ENCODE data around the gene MYLK.

Gene MYLK

DNA sequence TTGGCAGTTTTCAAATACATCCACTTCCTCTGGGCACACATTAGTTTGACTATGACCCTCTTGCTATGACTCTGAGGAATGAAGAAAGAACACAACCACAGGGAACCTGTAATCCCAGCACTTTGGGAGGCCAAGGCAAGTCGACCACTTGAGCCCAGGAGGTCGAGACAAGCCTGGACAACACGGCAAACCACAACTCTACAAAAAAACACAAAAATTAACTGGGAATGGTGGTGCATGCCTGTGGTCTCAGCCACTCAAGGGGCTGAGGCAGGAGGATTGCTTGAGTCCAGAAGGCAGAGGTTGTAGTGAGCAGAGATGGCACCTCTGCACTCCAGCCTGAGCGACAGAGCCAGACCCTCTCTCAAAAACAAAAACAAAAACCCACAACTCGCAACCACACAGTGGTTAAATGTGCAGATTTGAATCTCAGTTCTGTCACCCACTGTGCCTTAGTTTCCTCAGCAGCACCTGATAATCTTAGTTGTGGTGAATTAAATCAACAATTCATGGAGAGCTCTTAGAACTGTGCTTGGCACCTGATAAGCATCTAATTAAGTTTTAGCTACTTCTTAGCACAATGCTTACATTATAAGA is 65.7 kb downstream of the MYLK start:
- no peak for DNase-seq

DNA sequence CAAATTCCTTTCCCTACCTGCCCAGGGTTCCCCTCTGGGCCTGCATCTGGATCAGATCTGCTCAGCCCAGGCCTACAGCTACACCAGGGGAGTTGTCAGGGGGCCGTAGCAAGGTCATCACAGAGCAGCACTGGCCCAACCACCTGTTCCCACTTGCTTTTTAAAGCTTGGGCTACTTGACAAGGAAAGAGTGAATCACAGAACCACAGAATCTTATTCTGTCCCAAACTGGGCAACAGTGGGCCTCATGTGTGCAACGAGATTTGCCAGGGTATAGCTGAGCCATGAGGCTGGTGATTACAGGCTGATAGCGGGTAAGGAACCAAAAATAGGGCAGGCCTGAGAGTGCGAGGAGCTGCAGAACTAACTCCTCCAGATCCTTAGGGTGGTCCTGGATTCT is 66.7 kb downstream of the MYLK start:
- DNase-seq = no peak

DNA sequence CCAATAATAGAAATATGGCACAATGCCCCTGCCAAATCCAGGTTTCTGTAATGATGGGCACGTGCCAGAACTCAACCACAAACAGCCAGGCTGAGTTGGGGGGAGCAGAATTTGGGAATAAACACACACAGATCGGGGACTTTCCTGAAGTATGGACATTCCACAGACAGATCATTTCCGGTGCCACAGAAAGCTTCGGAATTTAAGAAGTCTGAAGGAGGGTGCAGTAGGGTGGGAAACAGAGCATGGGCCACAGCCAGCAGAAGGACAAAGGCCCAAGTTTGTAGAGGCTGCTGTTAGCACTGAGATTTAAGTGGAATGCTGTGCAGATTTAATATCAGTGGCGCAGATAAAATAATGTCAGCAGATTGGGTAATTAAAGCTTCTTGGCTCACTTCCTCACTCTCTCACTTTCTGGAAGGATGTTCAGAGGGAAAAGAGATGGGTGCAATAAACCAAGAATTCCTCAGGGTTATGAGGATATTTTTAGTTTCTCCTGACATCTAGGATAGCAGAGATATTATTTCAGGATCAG is 67.4 kb downstream of the MYLK start:
- DNase-seq = no peak

DNA sequence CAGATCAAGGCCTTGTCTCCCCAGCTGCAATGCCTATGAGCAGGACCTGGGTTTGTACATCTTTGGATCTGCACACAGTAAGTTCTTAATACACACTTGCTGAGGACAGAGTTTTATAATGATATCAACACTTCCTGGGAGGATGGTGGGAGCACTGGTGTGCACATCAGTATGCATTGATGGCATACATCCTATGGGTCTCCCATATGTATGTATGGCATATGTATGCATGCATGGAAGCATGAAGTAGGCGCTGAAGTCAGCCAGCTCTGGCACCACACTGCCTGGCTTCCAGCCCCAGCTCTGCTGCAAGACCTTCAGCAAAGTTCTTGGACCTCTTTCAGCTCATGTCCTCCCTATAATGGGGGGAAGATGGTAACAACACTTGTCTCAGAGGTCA is 68.2 kb downstream of the MYLK start:
- DNase-seq = no peak

DNA sequence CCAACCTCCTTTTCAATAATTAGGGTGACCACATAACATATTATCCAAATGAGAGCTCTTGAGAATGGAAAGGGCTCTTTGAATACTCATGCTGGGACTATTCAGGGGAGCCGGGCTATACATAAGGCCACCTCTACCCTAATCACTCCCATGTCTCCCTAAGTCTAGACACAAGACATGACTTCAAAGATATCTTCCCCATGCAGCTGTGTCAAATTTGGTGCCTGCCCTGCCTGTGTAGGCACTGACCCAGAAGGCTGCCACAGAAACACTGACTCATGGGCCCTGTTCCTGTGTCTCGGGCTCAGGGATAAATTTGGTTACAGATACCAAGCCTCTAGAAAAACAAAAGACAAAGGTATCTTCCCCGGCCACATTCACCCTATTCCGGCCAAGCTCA is 70.3 kb downstream of the MYLK start:
- no peak for DNase-seq

DNA sequence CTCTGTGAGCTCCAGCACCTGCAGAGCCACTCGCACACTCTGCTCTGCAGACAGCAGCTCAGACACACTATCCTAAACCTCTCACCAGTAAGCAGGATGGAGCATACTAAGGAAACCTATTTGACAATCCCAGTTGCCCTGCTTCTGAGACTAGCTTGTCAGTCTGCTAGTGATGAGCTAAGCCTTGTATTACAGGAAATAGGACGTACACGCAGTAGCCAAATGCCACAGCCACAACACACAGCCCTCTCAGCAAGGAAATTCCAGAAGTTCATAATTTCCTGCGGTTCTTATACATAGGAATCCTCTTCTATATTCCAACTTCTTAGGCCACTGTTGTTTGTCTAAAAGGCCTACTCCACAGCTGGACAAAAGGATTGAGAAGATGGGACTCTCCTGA is 74.5 kb downstream of the MYLK start:
- DNase-seq = no peak

DNA sequence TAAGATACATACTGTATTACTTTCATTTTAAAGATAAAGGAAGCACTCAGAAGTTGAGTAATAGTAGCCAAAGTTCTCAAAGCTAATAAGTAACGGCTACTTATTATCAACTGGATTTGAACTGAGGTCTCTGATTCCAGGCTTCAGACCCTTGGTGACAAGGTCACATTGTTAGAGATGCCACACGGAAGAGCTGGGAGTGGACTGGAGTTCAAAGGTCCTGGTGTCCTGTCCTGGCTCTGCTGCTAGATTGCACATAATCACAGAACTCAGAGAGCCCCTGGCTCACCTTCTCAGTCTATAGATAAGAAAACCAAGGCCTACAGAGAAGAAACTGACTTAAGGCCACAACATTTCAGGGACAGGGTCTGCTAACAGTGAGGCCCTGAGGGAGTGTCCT is 75.3 kb downstream of the MYLK start:
- DNase-seq = no peak

DNA sequence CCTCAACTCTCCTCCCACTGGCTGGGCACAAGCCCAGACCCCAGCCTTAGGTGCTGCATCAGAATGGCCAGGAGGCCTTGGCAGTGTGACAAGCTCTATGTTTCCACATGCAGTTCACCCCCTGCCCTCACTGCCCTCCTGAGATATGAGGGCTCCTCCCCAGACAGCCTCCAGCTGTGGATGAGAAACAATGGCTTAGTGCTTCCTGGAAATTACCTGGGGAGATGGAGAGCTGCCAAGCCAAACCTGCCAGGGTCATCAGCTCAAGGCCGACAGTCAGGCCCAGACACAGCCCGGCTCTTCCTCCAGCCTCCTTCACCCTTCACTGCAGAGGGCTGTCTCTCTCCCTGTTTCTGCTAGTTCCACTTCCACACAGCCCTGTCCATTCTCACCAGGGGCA is 76.3 kb downstream of the MYLK start:
- DNase-seq = no peak

DNA sequence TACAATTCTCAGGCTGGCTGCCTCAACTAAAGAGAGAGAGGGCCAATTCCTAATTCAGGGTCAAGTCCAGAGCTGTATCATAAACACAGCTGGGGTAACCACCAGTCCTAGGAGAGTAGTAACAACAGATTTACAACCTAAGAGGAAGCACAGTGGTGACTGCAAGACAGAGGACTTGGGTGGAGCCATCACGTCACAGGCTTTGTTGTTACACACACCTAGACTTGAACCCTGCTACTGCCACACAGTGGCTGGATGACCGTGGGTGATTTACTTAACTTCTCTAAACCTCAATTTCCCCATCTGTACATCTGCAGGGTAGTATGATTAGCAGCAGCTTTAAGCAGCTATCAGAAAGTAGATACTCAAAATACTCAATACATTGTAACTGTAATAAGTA is 78.6 kb downstream of the MYLK start:
- DNase-seq = no peak

DNA sequence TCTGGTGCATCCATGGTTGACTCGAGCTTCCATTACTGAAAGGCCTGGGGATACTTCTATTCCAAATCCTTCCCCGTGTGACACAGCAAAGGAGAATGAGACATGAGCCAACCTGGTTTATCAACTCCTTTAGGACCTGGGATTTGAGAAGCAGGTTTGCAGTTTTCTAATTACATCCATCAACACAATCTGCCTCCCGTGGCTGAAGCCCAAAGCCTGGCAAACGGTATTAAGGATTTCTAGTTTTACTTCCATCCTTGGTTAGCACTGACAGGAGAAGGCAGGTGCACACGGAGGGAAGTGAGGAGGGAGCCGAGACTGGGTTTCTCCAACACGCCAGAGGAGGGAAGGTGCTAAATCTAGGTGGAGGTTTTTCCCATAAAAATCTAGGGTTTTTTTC is 79.0 kb downstream of the MYLK start:
- DNase-seq = no peak

DNA sequence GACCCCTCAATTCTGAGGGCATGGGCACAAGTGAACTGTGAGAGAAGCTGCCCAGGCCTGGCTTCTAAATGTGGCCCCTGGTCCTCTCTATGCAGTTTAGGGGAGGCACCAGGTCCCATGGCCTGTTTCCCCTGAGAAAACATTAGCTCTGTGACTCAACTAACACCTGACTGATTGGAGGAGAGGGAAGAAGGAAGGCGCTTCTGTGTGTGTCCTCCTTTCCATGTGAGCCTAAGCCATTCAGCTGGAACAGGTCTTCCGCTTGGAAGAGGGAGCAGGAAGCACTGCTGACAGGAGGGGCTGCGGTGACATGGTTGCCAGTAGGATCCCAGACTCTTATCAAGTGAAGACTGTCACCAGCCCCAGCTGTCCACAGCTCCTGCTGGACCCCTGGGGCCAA is 79.5 kb downstream of the MYLK start:
- DNase-seq = no peak

DNA sequence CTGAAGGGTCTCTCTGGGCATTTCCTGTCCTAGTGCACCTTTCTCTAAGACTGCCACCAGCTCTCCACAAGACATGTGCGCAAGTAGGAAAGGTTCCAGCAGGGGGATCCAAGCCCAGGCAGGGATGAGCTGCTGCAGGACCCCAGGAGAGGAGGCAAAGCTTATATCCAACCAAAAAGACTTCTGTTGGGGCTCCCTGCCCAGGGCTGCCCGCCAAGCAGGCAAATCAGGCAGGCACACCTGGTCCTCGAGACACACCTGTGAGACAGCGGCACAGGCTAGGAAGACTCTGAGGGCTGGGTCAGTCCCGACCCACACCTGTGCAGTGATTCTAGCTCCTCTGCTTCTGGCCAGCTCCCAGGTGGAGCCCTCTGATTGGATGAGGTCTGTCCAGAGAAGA is 80.6 kb downstream of the MYLK start:
- DNase-seq = no peak

DNA sequence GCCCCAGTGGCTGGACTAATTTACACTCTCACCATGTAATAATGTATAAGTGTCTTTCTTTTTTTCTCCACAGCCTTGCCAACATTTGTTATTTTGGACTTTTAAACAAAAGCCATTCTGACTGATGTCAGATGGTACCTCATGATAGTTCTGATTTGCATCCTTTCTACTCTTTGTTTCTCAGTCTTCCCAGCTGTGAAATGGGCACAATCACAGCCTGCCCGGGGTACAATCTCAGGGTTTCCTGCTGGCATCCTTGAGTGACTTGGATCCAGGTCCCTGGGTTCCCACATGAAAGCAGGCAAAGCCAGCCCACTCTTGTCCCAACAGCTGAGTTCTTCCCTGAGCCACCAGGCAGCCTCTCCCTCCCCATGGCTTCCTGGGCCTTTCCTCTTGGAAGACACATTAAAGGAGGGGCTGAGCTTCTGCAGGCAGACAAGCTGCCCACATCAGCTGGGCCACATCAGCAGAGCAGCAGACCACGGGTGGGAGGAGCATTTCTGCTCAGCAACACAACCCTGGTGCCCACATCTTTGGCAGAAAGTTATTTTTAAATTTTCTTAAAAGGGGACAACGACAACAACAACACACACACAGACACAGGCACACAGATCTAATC is 82.0 kb downstream of the MYLK start:
- no peak for DNase-seq

DNA sequence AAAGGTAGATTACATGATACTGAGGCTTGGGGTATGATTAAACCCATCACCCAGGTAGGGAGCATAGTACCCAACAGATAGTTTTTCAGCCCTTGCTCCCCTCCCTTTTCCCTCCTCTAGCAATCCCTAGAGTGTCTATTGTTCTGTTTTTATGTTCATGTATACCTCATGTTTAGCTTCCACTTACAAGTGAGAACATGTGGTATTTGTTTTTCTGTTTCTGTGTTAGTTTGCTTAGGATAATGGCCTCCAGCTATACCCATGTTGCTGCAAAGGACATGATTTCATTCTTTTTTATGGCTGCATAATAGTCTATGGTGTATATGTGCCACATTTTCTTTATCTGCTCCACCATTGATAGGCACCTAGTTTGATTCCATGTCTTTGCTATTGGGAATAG is 82.7 kb downstream of the MYLK start:
- DNase-seq = no peak

DNA sequence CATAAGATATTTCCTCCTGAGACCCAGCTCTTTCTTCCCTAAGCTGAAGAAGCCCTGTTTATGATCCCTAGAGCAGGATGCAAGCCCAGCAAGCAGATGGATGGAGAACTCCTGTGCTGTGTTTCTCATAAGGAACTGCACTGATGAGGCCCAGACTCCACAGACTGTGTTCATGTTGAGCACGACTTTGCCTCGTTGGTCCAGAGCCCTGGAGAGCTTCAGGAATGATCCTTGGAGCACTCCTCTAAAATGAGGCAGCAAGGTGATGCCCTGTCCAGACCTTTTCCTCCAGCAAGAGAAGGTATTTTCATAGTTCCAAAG is 83.8 kb downstream of the MYLK start:
- no peak for DNase-seq

DNA sequence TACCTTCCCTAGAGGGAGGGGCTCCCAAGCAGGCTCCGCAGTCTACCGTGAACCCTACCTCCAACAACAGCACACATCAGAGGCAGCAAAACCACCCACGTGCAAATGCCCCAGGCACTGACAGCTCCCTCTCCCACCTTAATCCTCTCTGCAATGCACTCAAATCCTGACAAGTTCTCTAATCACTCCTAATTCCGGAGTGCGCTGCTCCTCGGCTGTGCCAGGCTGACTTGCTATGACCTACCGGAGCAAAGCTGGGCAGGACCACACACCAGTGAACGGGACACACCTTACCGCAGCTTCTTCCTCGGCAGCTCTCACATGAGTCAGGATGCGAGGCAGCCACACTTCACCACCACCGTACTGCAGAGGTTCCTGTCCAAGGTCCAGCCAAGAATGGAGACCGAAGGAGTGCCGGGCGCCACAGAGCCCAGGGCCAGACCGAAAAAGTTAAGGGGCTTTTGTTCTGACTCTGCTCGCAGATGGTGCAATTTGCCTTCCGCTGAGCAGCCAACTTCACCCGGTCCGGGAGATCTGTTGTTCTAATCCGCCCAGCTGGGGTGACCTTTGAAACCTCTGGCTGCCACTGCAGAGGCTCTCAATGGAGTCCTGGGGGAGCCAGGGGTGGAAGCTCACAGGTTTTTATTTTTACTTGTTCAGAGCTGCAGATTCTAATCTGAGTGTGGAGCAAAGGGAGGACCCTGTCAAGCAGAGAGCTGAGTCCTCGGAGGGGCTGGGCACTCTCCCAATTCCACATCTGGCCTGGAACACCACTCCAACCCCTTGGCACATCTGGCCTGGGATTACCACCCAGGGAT is 84.4 kb downstream of the MYLK start:
- no peak for DNase-seq

DNA sequence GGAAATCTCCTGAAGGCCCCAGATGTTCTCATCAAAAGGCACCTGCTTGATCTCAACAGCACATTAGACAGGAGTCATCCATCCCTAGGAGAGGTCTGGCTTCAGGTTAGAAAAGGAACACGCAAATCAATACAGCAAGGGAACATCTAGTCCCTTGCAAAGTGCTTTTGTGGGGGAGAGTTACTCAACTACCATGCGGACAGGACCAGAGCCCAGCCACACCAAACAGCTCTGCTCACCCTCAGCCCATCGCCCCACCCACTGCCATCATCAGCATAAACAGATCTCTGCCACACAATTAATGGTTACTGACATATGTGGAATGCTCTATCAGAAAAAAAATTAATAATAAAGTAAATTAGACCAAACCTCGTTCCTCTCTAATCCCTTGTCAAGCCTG is 85.6 kb downstream of the MYLK start:
- DNase-seq = no peak

DNA sequence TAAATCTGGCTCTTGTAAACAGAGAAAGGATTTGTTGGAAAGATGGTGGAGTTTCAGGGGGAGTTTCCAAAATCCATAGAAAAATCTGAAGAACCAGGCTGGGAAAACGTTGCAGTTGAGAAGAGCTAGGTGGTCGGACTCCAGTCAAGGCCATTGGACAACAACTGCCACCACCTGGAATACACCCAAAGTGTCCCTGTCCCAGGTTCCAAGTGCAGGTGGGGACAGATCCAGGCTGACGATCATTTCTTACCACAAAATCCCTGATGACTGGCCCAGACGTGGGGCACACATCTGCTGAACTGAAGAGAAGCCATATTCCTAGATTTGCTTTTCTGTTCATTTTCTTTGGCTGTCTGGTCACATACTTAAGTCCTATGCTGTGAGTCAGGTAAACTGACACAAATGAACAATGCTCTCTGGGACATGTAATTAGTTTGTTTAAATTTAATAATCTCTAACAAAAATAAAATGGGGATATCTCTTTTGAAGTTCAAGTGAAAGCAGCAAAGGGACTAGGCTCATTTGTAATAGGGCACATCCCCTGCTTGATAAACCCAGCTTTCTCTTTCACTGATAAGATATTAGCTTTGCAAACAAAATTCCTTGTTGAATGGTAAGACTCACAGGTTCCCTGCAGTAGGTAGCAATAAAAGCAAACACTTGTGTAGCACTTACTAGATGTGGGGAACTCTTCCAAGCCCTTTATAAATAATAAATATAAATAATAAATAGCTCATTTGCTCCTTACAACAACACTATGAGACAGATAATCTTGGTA is 88.5 kb downstream of the MYLK start:
- no peak for DNase-seq

DNA sequence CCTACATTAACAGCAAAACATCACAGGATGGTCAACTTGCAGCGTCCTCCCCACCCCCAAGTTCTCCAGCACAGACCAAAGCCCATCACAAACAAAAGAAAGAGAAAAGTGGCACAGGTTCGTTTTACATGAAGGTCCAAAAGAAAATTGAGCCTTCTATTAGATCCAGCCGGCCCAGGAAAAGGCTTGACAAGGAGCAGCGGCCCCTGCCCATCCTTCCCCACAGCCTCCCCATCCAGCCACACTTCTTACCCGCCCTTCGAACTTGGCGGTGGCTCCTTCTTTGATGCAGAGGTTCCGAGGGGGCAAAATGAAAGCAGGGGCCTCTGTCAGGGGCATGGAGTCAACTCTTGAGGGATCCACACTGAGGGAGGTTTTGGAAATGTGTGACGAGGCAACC is 90.7 kb downstream of the MYLK start:
- no peak for DNase-seq

DNA sequence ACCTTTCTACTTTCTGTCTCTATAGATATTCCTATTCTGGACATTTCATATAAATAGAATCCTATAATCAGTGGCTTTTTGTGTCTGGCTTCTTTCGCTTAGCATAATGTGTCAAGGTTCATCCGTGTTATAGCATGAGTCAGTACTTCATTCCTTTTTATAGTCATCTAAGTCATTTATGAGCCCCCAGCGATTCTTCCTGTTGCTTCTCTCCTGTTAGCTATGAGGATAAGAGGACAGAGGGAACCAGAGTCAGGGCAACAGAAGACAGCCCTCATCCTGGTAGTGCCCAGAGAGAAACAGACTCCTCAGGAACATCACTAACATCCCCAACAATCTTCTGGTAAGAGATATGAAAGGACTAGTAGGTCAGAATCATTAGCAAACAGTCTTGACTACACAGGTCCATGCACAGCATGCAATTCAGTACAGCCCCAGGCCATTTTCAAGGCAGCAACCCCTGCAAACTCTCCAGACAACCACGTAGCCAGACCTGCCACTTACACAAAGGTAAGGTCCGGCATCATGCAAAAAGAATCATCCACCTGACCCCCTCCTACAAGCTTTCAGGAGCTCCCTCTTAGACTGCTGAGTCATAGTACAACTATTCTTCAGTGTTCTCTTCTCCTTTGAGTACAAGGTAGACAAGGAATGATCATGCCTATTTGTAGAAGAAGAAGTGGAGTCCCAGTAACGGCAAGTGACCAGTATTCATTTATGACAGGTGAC is 91.5 kb downstream of the MYLK start:
- no peak for DNase-seq

DNA sequence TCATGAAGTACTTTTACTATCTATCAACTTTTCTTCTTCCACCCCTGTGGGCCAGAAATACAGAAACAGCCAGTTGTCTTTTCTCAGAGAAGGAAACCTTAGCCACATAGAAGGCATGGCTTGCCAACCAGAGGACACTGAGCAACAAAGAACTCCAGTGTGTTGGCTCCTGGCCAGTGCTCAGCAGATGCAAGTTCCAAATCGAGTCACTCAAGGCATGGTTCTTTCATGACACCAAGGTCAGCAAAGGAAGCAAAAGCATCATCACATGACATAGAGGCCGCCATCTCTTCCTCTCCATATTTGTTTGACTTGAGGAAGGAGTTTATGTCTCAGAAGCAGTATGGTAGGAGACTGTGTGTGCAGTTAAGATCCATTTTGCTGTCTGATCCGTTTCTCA is 92.2 kb downstream of the MYLK start:
- no peak for DNase-seq

DNA sequence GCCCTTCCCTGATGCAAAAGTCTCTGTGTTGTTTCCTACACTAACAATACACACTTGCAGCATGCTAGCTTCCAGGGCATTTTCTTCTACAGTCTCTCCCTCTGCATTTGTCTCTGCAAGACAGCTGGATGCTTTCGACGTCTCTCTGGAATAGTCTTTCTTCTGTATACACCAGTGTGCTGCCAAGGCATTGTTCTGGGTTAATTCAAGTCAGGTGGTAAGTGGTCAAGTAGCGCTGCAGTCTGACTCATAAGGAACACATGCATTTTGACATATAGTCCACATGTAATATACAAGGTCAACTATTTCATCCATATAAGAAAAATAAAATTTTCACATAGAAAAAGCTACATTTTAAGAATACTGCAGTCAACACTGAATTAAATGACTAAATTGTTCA is 92.7 kb downstream of the MYLK start:
- DNase-seq = no peak

DNA sequence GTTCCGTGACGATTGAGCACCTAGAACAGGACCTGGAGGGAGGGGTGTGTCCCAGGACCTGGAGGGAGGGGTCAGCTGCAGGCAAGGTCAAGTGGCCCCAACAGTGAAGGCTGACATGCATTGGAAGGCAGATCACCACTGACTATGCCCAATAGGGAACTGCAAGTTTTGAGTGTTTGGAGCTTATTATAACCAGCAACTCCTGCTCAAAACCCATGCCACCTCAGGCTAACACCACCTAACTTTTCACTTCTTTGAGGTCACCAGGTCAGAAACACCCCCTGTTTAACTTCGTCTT is 93.1 kb downstream of the MYLK start:
- no peak for DNase-seq

Data from CD4-positive, alpha-beta T cell treated with Interleukin-17A for 4 hours (primary cell).